Measurements from ENCODE around the gene RENBP. TPM values are rescaled to one million over a fixed set of nuclear protein-coding genes. Genes with fewer than 3 reads are reported as not detected.

RENBP gene
- total and polyA plus RNA-seq, 11 donors: 5.1 to 35.5 (median 9.9) TPM

GRCh38 chrX:153966841-153967535, 22.5 kb upstream of the RENBP start:
- WGBS, 4 donors: 59 to 87% (median 74%) methylated on average over 8 to 14 of the region's 14 CpGs
- H3K27me3 ChIP-seq: peaks cover 0 to 9% (median 0%) of the 10 kb centered on the region in 9 donors
- peaks cover 0 to 60% (median 35%) of the 10 kb centered on the region in 12 donors for H3K4me1 ChIP-seq
- DNase-seq (peak in 1 of 5 donors; percentile 22), ATAC-seq (no peak)
- H3K4me3 ChIP-seq: peak overlapping the region in 1 of 12 donors; percentile 94
- intact Hi-C loops (cut with DNase I): no loop called here
- TF ChIP-seq POLR2A (IDR thresholded peaks at IDR 0.05): no peak
- TF ChIP-seq CTCF (IDR thresholded peaks at IDR 0.05): no peak
- no peaks in the 10 kb centered on the region for H3K9me3 ChIP-seq
- H3K36me3 ChIP-seq: peaks cover 0 to 28% (median 17%) of the 10 kb centered on the region in 9 donors
- peak overlapping the region in 8 of 12 donors; percentile 3 to 100 (median 49) for H3K27ac ChIP-seq

GRCh38 chrX:153966283-153966688, 21.8 kb upstream of the RENBP start:
- Histone ChIP-seq H3K4me1 (peaks cover 0 to 60% (median 35%) of the 10 kb centered on the region in 12 donors), H3K27ac (peak overlapping the region in 5 of 12 donors; percentile 22 to 100 (median 83)), H3K4me3 (no peak overlapping the region), H3K27me3 (peaks cover 0 to 8% (median 0%) of the 10 kb centered on the region in 9 donors), H3K36me3 (peaks cover 0 to 35% (median 24%) of the 10 kb centered on the region in 9 donors), H3K9me3 (no peaks in the 10 kb centered on the region)
- peak in 2 of 4 donors; percentile 6 to 11 for ATAC-seq
- TF ChIP-seq POLR2A (IDR thresholded peaks at IDR 0.05): no peak
- TF ChIP-seq CTCF (IDR thresholded peaks at IDR 0.05): no peak
- DNase-seq: peak in 2 of 5 donors; percentile 40 to 51
- intact Hi-C loops (cut with DNase I): no loop called here
- WGBS, 4 donors: 56 to 75% (median 69%) methylated on average over 15 of the region's 15 CpGs

GRCh38 chrX:153965406-153965805, 21.0 kb upstream of the RENBP start:
- Histone ChIP-seq H3K36me3 (peaks cover 0 to 44% (median 33%) of the 10 kb centered on the region in 9 donors), H3K4me3 (no peak overlapping the region), H3K27ac (no peak overlapping the region), H3K27me3 (peaks cover 0 to 6% (median 0%) of the 10 kb centered on the region in 9 donors), H3K4me1 (peaks cover 0 to 60% (median 35%) of the 10 kb centered on the region in 12 donors), H3K9me3 (no peaks in the 10 kb centered on the region)
- DNase-seq: no peak
- ATAC-seq: no peak
- intact Hi-C loops (cut with DNase I): no loop called here
- TF ChIP-seq CTCF (IDR thresholded peaks at IDR 0.05) (no peak), POLR2A (IDR thresholded peaks at IDR 0.05) (no peak)
- 78 to 93% (median 83%) methylated on average over 3 to 5 of the region's 5 CpGs for WGBS, 4 donors

- DNase-seq (no peak), ATAC-seq (no peak)
- Histone ChIP-seq H3K27me3 (peaks cover 0 to 6% (median 0%) of the 10 kb centered on the region in 9 donors), H3K36me3 (peaks cover 0 to 56% (median 46%) of the 10 kb centered on the region in 9 donors), H3K4me1 (peaks cover 0 to 49% (median 30%) of the 10 kb centered on the region in 12 donors), H3K4me3 (no peak overlapping the region), H3K9me3 (no peaks in the 10 kb centered on the region), H3K27ac (no peak overlapping the region)
- 85 to 90% (median 89%) methylated on average over 12 to 14 of the region's 14 CpGs for WGBS, 4 donors
- TF ChIP-seq POLR2A (IDR thresholded peaks at IDR 0.05): no peak
- TF ChIP-seq CTCF (IDR thresholded peaks at IDR 0.05): no peak
- intact Hi-C loops (cut with DNase I): no loop called here
These were observed 19.7 kb upstream of the RENBP start for GRCh38 chrX:153964105-153964504.
